ENCODE measurements around the gene CSTF1.
"Not testable (repeated sequence)": the region's sequence is repeated elsewhere in the genome, so short reads cannot be mapped to it uniquely, and the experiment has no call there.

Gene CSTF1

DNA sequence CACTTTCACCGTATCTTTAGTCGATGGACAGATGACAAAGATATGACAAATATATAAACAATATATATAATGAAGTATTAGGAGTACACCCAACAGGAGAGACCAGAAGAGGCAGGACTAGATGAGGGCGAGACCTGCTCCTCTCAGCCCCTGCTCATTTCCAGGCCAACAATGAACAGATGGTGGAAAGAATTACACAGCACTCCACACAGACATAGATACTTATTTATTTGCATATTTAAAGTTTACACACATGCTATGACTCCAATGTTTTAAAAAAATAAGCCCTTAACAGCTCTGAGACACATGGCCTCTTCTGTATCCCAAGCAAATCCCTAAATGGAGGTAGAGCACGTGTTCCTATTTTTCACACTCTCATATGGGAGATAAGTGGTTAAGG is 23.3 kb upstream of the CSTF1 start:
- no peak for DNase-seq (ENCODE audit: low spot score)

DNA sequence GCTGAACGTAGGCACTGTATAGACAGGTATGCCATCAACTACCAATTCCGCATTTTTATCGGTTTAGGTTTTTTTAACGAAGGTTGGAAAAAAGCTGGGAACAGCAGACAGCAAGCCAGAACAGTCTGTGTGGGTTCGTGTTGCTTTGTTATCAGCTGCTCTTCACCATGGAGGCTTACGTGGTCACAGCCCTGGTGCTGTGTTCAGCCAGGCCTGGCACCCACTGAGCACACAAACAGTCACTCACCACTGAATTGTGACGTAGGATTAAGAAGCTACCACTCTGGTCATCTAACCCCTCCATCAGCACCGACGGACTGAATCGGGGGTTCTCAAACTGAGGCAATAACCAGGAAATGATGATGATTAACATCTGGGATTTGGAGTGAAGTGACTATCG is 20.5 kb upstream of the CSTF1 start:
- no peak for DNase-seq (ENCODE audit: low spot score)

DNA sequence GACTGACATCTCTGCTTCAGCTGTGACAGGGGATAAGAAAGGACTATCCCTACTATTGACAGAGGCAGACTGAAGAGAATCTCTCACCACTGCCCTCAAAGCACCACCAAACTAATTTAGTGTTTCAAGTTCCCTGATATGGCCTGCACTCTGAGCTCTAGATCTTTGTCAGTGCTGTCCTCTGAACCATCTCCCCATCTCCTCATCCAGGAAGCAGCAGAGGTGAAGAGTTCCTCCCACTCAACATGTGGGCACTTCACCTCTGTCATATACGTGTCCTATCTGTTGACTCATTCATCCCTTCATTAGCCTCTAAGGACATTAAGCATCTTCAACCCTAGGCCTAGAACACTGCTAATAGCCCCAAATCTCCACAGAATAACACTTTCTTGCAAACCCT is 19.6 kb upstream of the CSTF1 start:
- no peak for DNase-seq (ENCODE audit: low spot score)

DNA sequence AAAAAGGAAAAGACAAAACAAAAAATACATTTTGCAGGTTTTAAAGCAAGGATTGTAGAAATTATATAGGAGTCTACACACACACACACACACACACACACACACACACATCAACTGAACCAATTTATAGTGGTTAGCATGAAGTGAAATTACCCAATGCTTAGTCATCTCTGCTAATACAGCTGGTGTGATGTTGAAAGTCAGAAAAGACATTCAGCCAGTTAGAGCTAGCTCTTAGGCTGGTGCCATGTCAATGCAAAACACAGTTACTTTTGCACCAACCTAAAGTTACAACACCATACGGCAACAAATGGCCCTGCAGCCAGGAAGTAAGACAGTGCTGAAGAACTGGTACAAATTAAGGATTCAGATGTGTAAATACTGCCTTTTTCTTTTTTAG is 18.5 kb upstream of the CSTF1 start:
- no peak for DNase-seq (ENCODE audit: low spot score)

DNA sequence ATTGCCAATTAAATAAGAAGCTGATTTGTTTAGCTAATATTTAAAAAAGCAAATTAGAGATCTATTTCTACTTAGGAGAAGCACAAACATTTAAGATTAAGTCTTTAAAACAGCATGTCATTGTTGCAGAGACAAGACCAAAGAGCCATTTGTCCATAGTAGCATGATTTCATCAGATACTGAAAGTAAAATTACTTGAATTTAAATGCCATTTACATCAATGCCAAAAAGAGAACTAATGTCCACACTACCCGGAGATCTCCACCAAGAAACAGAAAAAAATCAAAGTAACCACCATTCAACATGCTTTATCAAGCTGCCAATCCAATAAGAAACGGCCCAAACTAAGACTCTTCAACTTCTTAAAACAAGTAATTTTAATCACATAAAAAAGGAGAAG is 16.1 kb upstream of the CSTF1 start:
- no peak for DNase-seq (ENCODE audit: low spot score)

DNA sequence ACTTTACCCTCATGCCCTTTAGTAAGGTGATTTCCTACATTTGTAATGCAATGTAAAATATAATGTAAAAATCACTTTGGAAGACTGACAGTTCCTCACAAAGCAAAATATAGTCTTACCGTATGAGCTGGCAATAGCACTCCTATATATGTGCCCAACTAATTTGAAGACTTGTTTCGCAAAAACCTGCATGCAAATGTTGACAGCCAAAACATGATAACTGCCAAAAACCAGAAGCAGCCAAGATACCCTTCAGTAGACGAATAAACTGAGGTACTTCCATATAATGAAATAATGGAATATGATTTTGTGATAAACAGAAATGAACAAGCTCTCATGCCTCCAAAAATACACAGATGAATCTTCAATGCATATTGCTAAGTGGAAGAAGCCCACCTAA is 14.1 kb upstream of the CSTF1 start:
- no peak for DNase-seq (ENCODE audit: low spot score)

DNA sequence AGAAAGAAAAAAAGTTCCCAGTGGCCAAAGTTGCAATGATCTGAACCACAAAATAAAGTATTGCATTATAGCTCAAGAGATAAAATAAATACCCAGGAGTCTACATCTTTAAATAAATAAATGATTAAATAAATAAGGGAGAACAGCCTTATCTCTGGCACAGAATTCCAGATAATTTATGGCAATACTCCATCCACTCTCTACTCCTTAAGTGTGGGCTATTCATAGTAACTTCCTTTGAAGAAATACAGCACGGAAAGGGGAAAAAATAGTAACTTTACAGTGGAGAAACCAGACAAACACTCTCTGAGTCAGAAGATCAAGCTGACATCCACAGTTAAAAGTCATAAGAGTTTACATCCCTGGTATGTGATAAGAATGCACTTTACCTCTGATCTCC is 12.1 kb upstream of the CSTF1 start:
- DNase-seq (ENCODE audit: low spot score), result no peak

DNA sequence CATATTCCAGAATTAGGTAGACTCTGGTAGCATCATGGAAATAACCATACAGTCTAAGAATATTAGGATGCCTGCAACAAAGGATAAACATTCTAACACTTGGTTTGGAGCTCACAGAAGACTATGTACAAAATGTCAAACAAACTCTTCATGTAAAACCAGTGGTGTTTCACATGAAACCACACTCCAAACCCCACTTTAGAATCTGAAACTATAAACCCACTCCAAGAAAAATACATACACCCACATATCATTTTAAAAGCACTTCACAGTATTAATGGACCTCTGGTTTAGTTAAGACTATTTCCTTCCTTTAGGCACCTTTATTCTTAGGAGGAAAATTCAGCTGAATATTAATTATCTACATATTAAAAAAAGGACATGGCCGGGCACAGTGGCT is 10.9 kb upstream of the CSTF1 start:
- no peak for DNase-seq (ENCODE audit: low spot score)

DNA sequence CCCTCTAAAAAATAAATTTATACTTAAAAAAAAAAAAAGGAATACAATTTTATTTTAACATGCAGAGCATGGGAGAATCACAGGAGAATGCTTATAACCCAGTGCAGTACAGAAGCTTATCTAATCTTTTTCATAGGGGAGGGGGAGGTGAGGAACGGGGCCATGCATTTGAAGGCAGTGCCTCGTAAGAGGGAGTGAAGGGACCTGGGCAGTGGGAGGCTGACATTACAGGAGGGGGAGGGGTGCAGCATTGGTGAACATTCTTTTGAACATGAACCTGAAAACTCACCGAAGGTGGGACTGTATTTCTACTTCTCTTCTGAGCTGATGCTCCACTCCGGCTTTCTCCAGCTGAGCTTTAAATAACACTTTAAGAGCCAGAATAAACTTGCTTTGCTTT is 9.7 kb upstream of the CSTF1 start:
- DNase-seq (ENCODE audit: low spot score), result no peak

DNA sequence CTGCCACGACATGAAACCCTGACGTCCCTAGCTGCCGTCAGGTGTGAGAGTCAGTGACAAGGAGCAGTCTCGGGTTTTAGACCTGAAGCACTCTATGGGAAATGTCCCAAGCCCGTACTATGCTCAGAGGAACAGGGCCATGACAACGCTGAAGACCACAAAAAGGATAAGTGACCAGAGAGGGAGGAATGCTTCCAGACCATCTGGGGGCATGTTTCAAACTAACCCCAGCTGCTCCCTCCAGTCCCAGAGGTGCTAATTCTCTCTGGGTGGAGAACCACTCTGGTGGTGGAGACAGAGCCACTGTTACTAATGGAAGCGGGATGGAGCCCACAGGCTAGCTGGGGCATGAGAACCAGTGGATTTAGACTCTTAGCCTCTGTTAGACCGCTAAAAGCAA is 9.1 kb upstream of the CSTF1 start:
- DNase-seq (ENCODE audit: low spot score), result no peak

DNA sequence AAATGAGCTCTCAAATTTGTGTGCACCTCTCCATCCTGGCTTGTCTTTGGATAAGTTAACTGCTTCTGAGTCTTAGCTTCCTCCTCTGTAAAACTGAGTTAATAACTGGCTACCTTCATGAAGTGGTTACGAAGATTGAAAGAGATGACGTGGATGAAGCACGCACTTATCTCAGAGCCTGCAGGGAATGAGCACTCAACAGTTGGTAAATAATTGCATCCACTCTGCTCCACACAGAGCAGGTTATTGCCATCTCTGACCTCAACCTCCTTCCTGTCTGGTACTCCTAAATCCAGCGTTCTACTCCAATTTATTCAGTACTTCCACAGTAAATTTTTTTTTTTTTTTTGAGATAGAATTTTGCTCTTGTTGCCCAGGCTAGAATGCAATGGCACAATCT is 7.3 kb upstream of the CSTF1 start:
- DNase-seq (ENCODE audit: low spot score), result no peak

DNA sequence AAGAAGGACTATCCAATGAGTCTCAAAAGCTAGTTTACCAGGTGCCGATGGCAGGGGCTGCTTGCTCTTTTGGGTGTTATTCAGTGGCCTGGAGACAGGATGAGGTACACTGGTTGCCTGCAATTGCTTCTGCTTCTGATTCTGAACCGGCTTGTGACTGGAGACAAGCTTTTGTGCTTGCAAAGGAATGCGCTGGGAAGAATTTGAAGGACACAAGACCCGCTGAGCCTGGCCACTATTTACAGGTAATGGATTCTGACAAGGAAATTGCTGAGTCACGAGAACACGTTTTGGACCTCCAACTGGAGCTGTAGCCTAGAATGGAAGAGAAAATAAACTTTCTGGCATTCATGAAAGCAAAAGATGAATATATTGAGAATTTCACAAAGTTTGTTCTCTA is 6.2 kb upstream of the CSTF1 start:
- DNase-seq (ENCODE audit: low spot score), result no peak

DNA sequence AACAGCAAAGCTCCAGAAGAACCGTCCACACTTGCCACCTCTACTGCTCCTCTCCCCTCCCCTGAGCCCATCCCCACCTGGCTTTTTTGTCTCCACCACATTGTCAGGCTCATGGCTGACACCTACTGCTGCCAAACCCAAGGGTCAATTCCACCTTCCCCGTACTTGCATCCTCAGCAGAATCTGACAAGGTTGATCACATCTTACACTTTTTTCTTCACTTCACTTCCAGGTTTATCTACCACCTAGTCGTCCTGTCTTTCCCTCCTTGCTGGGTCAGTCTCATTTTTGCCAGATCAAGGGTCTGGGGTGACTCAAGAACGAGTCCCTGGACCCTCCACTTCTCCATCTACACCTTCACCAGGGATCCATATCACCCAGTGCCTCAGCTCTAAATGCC is 3.6 kb upstream of the CSTF1 start:
- no peak for DNase-seq (ENCODE audit: low spot score)

DNA sequence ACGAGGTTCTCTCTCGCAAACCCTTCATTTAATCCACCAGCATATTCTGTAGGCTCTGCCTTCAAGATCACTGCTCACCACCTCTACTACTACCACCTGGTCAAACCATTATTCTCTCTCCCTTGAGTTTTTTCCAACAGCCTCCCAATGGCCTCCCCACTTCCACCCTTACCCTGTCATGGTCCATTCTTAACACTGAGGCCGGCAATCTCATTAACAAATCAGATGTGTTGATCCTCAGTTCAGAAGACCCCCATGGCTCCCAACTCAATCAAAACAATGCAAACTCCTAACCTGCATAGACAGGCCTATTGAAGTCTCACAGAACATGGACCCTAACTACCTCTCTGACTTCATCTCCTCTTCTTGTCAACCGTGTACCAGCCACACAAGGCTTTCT is 2.6 kb upstream of the CSTF1 start:
- DNase-seq (ENCODE audit: low spot score), result no peak

DNA sequence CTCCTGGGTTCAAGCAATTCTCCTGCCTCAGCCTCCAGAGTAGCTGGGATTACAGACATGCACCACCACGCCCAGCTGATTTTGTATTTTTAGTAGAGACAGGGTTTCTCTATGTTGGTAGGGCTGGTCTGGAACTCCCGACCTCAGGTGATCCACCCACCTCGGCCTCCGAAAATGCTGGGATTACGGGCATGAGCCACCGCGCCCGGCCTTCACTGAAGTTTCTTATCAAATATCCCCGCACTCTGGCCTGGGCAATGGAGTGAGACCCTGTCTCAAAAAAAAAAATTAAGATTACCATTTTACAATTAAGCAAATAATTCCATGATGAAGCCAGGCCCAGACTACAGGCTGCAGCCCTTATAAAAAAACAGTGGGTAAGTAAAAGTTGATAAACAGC is 2.0 kb upstream of the CSTF1 start:
- DNase-seq (ENCODE audit: low spot score), result not testable (repeated sequence)

DNA sequence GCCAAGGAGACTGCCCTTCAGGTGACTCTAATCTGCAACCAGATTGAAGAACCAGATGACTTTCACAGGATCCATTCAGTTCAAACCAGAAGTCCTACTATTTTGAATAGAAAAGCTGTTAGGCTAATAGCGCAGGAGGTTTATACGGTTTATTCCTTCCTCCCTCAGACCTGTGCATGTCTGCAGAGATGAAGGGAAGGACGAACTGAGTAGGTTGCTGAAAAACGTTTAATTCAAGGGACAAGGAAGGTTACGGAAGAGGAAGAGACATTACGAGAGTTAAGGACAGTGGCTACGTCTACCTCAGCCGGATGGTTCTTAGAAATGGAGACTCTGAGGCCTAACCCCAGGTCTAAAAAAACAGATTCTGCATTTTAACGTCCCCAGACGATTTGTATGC is 1.4 kb upstream of the CSTF1 start:
- DNase-seq (ENCODE audit: low spot score), result no peak

DNA sequence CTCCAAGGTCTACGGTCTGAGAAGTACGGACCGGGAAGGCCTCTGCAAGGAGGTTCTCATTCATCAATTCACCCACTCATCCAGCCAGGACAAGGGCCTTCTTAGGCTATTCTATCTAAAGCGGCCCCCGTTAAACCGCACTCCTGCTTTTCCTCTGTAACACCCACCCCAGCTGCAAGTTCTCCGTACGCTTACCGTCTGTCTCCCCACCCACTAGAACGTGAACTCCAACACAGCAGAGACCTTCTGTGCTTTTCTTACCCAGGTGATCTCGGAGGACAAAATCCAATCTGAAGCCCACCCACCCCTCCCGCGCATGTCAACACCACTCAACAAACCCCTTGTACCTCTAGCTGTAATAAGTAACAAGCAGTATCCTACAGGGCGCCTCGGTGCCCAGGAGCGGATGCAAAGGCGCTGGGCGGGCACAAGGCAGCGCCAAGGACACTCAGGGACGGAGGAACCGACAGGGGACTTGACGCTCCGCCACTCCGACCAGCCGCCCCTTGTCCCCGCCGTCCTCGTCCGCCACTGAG is 781 bp upstream of the CSTF1 start:
- DNase-seq (ENCODE audit: low spot score), result no peak

DNA sequence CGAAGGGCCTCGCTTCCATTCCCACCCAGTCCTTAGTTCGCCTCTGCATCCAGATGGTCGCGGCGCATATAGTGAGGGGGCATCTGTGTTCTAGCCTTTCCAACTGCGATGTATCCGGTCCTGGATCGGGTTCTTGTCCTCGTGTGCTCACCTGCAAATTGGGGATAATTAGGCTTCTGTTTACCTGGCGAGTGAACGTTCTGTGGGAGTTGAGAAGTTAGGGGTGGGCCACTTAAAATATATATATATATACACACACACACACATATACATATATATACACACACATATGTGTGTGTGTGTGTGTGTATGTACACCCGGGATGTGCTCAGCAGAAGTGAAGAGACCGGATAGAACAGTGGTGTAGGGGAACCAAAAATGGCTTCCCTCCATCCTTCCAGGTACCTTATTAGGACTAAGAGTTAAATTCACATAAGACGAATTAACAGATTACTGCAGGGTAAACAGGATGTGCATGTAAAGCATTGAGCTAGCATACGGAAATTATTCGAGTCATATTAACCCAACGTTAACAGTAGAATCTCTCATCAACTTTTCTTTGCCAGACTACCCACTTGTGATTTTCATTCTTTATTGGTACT is 537 bp downstream of the CSTF1 start:
- DNase-seq (ENCODE audit: low spot score), result no peak

DNA sequence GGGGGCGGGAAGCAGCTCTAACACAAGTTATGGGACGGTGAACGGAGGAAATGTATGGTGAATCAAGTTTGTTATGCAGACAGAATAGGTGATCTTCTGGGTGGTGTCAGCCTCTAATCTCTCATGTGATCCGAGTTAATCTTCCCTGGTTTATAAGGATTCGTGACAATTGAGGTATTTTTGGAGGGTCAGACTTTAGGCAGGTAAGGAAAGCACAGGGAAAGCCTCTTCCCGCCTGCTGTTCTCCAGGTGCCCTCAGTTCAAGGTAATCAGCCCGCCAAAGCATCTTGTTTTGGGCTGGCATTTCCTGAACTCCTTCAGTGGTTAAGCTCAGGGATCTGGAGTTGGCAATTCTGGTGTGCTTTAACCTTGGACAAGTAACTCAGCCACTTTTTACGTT is 1.2 kb downstream of the CSTF1 start:
- DNase-seq (ENCODE audit: low spot score), result no peak

DNA sequence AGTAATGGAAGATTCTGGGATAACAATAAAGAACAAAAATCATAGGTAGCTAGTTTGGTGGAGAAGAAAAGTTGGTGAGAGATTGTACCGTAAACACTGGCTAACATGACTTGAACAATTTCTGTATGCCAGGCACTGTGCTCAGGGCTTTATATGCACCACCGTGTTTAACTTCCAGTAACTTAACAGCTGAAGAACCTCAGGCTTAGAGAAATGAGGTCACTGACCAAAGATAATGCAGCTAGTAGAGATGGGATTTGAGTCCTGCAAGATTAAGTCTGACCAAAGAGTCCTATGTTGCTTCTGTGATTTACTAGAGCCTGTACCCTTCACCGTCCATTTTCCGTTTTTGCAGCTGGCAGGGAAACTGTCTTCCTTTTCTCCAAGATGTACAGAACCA is 2.7 kb downstream of the CSTF1 start:
- no peak for DNase-seq (ENCODE audit: low spot score)

DNA sequence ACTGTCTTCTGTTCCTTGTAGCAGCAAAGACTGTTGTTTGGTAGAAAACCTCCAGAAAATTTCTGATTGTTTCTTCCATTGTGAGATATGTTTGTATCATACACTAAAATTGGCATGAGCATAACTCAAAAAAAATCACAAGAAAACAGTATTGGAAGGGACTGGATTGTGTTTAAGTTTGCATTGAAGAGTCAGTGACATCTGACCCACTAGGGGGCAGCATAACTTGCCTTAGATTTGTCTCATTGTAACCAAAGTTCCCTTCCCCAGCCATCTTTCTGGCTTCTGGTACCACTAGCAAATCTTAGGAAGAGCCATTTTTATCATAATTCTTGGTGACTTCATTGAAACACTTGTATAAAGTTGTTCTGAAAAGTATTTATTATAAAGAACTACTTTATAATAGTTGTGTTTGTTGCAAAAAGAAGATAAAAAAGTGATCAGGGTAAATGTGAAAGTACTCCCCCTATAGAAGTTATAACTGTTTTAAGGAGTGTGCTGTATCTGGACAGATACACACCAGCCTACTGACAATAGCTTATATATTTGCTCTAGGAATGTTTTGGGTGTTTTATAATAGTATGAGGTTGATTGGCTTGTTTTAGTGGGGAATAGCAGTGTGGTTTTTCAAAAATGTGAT is 7.7 kb downstream of the CSTF1 start:
- DNase-seq (ENCODE audit: low spot score), result peak; percentile 84

DNA sequence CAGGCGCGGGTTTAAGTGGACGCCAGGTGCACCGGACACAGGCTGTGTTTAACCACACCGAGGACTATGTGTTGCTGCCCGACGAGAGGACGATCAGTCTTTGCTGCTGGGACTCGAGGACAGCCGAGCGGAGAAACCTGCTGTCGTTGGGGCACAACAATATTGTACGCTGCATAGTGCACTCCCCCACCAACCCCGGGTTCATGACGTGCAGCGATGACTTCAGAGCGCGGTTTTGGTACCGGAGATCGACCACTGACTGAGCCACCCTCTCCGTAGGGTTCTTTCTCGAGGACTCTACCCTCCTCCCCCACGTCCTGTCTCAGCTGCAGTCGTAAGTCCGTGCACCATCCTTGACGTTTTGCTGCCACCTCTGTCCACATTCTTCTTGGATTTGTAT is 11.0 kb downstream of the CSTF1 start:
- DNase-seq (ENCODE audit: low spot score), result no peak

DNA sequence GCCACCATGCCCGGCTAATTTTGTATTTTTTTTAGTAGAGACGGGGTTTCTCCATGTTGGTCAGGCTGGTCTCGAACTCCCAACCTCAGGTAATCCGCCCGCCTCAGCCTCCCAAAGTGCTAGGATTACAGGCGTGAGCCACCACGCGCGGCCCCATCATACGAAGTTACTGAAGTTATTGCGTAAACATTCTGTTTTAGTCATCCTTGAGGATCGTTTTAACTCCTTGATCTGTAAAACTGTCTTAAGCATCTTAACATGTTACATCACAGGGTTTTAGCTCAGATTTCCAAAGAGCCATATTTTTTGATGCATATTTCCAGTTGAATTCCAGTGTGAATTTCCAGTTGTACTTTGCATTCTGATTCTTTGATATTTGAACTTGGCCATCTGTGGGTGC is 12.9 kb downstream of the CSTF1 start:
- not testable (repeated sequence) for DNase-seq (ENCODE audit: low spot score)

DNA sequence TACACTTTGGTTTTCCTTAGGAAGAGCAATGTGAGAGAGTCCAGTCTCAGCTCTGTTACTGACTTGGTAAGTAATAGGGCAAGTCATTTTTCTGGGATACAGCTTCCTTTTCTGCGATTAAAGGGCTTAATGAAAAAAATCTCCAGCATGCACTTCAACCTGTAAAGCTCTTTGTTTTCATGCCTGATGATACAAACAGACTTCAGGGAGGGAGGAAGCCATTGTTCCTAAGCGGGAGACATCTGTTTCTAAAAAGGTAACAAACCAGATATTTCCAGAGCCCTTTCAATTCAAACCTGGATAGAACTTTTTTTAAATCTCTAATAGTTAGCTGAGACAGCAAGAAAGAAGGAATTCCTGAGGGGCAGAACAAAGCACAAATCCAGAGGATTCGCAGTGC is 14.5 kb downstream of the CSTF1 start:
- DNase-seq (ENCODE audit: low spot score), result no peak
